DND-41 (cell line): Measurements from ENCODE around the gene PRRX1.

ENCODE experiments used
- ATAC-seq: fragments of 200-7000 bp; cut with Tn5 transposase; 3 replicates; pipeline ENCODE4 v1.9.1; 2021; ENCODE audit warnings: low read depth; ENCODE audit not compliant: insufficient read depth
- DNase-seq: peaks from one replicate; pipeline ENCODE4 v3.0.0-alpha.2; 2020
- H2AFZ ChIP-seq: 2 replicates; pipeline ENCODE4 v1.6.0; 2012; ENCODE audit warnings: low read depth, low read length
- H3K27ac ChIP-seq: 2 replicates; pipeline ENCODE4 v1.5.1; 2012; ENCODE audit warnings: low read length, inconsistent platforms
- H3K27me3 ChIP-seq: fragments of 200-600 bp; sonication (generic); 2 replicates; pipeline ENCODE4 v1.6.0; 2012; ENCODE audit warnings: low read length, mild to moderate bottlenecking, inconsistent platforms; ENCODE audit not compliant: insufficient read depth, poor library complexity
- H3K36me3 ChIP-seq: 2 replicates; pipeline ENCODE4 v1.5.1; 2012; ENCODE audit warnings: low read length, inconsistent platforms; ENCODE audit not compliant: insufficient read depth
- H3K4me1 ChIP-seq: 2 replicates; pipeline ENCODE4 v1.5.1; 2012; ENCODE audit warnings: mild to moderate bottlenecking, low read length; ENCODE audit not compliant: insufficient read depth
- H3K4me2 ChIP-seq: 2 replicates; pipeline ENCODE4 v1.6.0; 2012; ENCODE audit warnings: mild to moderate bottlenecking, moderate library complexity, low read length, inconsistent platforms; ENCODE audit not compliant: insufficient read depth
- H3K4me3 ChIP-seq, 2 experiments: fragments of 200-600 bp in 1 of 2; shearing (Covaris generic) in 1 of 2; 2 replicates each; pipeline ENCODE4 v1.5.1; 2012 to 2016; ENCODE audit warnings: inconsistent platforms in 2 of 2, low read length in 2 of 2, mild to moderate bottlenecking in 2 of 2, low read depth in 1 of 2, moderate library complexity in 1 of 2
- H3K79me2 ChIP-seq: 2 replicates; pipeline ENCODE4 v1.6.0; 2012; ENCODE audit warnings: low read length, inconsistent platforms; ENCODE audit not compliant: insufficient read depth
- H3K9ac ChIP-seq: 2 replicates; pipeline ENCODE4 v1.6.0; 2012; ENCODE audit warnings: low read depth, mild to moderate bottlenecking, inconsistent platforms, low read length, moderate library complexity
- H3K9me3 ChIP-seq: 2 replicates; pipeline ENCODE4 v1.5.1; 2012; ENCODE audit warnings: low read length, moderate library complexity, mild to moderate bottlenecking, inconsistent platforms; ENCODE audit not compliant: insufficient read depth, severe bottlenecking
- H4K20me1 ChIP-seq: 2 replicates; pipeline ENCODE4 v1.6.0; 2012; ENCODE audit warnings: low read length; ENCODE audit not compliant: insufficient read depth
- CTCF ChIP-seq: IDR thresholded peaks from 2 replicates; pipeline ENCODE4 v1.5.1; 2012; ENCODE audit warnings: borderline replicate concordance, low read length, moderate library complexity, mild to moderate bottlenecking; ENCODE audit not compliant: poor library complexity, severe bottlenecking; ENCODE audit errors: extremely low read depth
- EZH2 ChIP-seq: IDR thresholded peaks from 3 replicates; pipeline ENCODE4 v1.6.1; 2012; ENCODE audit warnings: borderline replicate concordance, low read depth, mild to moderate bottlenecking, moderate library complexity, low read length, inconsistent platforms; ENCODE audit not compliant: severe bottlenecking

PRRX1 gene

DNA sequence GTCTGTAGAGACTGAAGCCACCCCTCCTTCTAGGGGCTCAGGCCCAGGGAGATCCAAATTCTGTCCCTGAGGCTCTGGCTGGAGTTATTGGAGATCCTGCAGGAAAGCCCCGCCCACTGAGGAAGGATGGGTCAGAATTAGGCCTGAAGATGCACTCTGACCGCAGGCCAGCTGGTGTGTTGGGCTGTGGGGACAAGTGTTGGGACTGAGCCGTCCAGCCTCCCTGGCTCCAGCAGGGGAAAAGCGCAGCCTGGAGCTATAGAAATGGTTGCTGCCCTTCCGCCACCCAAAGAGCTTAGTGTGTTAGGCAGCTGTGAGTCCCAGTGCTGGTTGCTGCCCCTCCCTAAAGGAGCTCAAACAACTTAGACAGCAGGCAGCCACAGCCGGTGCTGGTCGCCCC is 33.0 kb upstream of the PRRX1 start:
- H3K4me1 ChIP-seq = peaks cover 34% of the 10 kb centered on the region
- no peak for DNase-seq
- ATAC-seq = no peak
- H3K9ac ChIP-seq = no peak overlapping the region
- H2AFZ ChIP-seq = no peak overlapping the region
- no peak overlapping the region for H3K4me3 ChIP-seq
- no peaks in the 10 kb centered on the region for H3K9me3 ChIP-seq
- H4K20me1 ChIP-seq = no peaks in the 10 kb centered on the region
- H3K4me2 ChIP-seq = no peak overlapping the region
- no peaks in the 10 kb centered on the region for H3K79me2 ChIP-seq
- TF ChIP-seq EZH2 = no peak
- TF ChIP-seq CTCF = no peak
- H3K36me3 ChIP-seq = no peaks in the 10 kb centered on the region
- H3K27ac ChIP-seq = no peak overlapping the region
- no peaks in the 10 kb centered on the region for H3K27me3 ChIP-seq

- DNase-seq (no peak), ATAC-seq (no peak)
- Histone ChIP-seq H3K36me3 (no peaks in the 10 kb centered on the region), H3K4me1 (peaks cover 43% of the 10 kb centered on the region), H3K9ac (peak overlapping the region; percentile 36), H2AFZ (peak overlapping the region; percentile 78), H3K27me3 (no peaks in the 10 kb centered on the region), H3K9me3 (peaks cover 2% of the 10 kb centered on the region), H4K20me1 (no peaks in the 10 kb centered on the region), H3K79me2 (no peaks in the 10 kb centered on the region), H3K4me3 (peak overlapping the region in 1 of 2 experiments; percentile 14; a peak in 1 of 4 replicates), H3K27ac (peak overlapping the region; percentile 91), H3K4me2 (peak overlapping the region; percentile 55)
- no peak for TF ChIP-seq EZH2
These were observed 29.6 kb upstream of the PRRX1 start for GRCh38 chr1:170634293-170634692.

DNA sequence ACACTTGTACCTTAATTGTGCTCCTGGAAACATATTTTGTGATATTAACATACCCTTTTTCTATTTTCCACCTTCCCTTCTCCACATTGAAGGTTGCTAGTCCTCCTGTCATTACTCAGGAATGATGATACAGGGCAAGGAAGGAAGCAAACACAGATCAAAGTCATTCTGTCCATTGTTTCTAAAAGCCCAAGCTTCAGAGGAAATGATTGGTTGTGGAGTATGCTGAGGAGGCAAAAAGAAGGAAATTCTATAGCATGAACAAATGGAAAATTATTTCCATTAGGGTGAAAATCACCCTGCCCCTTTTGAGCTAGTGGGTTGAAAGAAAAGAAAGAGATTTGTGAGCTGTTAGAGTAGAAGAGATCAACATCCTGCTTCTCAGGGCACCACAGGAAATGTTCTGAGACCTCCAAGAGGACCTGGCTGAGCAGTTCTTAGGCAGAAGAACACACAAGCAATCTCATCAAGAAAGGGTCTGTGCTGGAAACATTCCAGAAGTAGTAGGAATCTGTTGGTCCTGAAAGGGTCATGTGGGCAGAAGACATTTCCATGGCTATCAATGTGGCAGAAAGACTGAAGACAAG is 29.0 kb upstream of the PRRX1 start:
- Histone ChIP-seq H3K4me2 (peak overlapping the region; percentile 55), H3K27ac (peak overlapping the region; percentile 91), H3K9ac (peak overlapping the region; percentile 36)

GRCh38 chr1:170640581-170640980 is 23.4 kb upstream of the PRRX1 start:
- Histone ChIP-seq H3K27ac (peak overlapping the region; percentile 93), H4K20me1 (no peaks in the 10 kb centered on the region), H3K9ac (peak overlapping the region; percentile 52), H3K79me2 (no peaks in the 10 kb centered on the region), H3K36me3 (no peaks in the 10 kb centered on the region), H3K4me1 (peaks cover 56% of the 10 kb centered on the region), H2AFZ (no peak overlapping the region), H3K9me3 (peaks cover 2% of the 10 kb centered on the region), H3K27me3 (no peaks in the 10 kb centered on the region), H3K4me3 (peak overlapping the region in 1 of 2 experiments; percentile 45; a peak in 2 of 4 replicates), H3K4me2 (peak overlapping the region; percentile 58)
- peak; percentile 80 for DNase-seq
- no peak for TF ChIP-seq EZH2
- peak; percentile 33 for TF ChIP-seq CTCF
- ATAC-seq = peak; percentile 90

More for the DNA sequence above, 29.0 kb upstream of the PRRX1 start:
- peaks cover 2% of the 10 kb centered on the region for H3K9me3 ChIP-seq
- no peaks in the 10 kb centered on the region for H3K36me3 ChIP-seq
- TF ChIP-seq EZH2 (no peak), CTCF (no peak)
- H3K4me3 ChIP-seq = peak overlapping the region in 1 of 2 experiments; percentile 14; a peak in 1 of 4 replicates
- no peaks in the 10 kb centered on the region for H3K27me3 ChIP-seq
- ATAC-seq (peak; percentile 96), DNase-seq (peak; percentile 74)
- no peaks in the 10 kb centered on the region for H4K20me1 ChIP-seq
- H3K4me1 ChIP-seq = peaks cover 49% of the 10 kb centered on the region
- no peaks in the 10 kb centered on the region for H3K79me2 ChIP-seq
- peak overlapping the region; percentile 78 for H2AFZ ChIP-seq
